ENCODE data around the gene FBLIM1.

FBLIM1 gene

DNA sequence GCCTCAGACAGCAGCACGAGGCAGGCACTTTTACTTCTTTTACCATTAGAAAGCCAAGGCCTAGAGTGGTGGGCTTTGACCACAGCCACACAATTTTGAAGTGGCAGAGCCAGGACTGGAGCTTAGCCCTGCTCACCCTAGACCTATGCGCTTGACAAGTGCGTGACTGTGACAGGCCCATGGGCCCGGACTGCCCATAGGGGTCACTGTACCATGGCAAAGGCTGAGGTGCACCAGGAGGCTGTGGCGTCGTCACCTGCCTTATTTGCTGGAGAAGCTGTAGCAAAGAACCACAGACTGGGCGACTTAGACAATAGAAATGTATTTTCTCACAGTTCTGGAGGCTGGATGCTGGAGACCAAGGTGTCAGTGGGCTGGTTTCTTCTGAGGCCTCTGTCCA is 18.9 kb upstream of the FBLIM1 start:
- TF ChIP-seq, protein P1, sequence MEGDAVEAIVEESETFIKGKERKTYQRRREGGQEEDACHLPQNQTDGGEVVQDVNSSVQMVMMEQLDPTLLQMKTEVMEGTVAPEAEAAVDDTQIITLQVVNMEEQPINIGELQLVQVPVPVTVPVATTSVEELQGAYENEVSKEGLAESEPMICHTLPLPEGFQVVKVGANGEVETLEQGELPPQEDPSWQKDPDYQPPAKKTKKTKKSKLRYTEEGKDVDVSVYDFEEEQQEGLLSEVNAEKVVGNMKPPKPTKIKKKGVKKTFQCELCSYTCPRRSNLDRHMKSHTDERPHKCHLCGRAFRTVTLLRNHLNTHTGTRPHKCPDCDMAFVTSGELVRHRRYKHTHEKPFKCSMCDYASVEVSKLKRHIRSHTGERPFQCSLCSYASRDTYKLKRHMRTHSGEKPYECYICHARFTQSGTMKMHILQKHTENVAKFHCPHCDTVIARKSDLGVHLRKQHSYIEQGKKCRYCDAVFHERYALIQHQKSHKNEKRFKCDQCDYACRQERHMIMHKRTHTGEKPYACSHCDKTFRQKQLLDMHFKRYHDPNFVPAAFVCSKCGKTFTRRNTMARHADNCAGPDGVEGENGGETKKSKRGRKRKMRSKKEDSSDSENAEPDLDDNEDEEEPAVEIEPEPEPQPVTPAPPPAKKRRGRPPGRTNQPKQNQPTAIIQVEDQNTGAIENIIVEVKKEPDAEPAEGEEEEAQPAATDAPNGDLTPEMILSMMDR (IDR thresholded peaks at IDR 0.05; ENCODE audit: low read depth, low read length), result no peak
- H3K4me3 ChIP-seq (ENCODE audit: low read depth, low read length), result no peak overlapping the region

DNA sequence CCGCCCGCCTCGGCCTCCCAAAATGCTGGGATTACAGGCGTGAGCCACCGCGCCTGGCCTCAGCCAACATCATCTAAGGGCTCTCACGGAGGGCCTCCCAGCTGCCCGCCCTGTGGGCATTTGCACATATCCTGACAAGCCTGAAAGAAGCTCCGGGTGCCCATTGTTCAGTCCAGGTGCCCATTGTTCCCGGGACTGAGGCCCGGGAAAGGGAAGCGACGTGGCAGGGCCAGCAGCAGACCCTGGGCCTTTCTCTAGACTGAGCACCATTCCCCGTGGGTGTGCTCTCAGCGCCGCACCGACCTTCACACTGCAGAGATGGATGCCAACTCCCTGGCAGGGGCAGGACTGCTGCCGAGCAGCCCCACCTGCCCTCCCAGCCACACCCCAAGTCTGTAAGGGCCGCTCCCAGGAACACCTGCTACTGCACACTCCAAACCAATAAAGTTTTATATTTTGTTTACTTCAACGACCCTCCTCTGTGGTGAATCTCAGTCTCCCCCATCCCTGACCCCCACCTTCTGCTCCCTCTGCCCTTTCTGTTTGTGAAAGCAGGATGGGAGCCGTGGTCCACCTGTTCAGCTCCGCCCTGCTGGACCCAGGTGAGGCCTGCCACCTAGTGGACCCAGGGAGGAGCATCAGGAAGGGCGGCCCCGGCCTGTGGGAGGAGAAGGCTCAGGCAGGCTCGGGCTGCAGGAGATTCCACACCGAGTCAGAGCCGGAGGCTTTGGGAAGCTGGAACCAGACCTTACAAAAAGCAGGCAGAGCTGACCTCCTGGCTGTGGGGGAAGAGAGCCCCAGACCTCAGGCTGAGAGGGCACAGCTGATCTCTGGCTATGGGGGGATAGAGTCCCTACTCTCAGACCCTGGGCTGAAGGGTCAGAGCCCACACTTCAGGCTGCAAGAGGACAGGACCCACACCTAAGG is 17.4 kb upstream of the FBLIM1 start:
- H3K4me3 ChIP-seq (ENCODE audit: low read depth, low read length), result no peak overlapping the region
- TF ChIP-seq, protein P1 (IDR thresholded peaks at IDR 0.05; ENCODE audit: low read depth, low read length), result peak; percentile 72

DNA sequence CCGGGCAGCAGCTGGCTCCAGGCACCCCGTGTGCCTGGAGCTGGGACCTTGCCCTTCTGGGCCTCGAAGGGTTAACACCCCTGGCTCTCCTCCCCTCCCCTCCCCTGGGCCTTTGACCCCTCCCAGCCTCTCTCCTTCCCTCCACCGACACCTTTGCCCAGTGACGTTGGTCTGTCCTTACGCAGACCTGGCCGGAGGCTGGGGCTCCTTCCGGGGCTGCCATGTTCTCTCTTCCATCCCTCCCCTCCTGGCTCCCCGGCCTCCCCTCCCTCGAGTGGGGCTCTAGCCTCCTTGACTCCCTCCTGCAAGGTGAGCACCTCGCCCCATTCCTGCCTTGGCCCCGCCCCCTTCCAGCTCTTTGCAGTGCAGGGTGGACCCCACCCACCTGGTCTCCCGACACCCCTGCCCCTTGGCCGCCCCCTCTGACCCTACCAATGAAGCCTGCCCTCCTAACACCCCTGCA is 16.2 kb upstream of the FBLIM1 start, which contains the start of gene TMEM82:
TMEM82 (plus strand) TSS at position 161 of the 463 bp plus-strand sequence; CDS start at position 222, 61 bp downstream.
- TF ChIP-seq, protein P1 (IDR thresholded peaks at IDR 0.05; ENCODE audit: low read depth, low read length), result no peak
- H3K4me3 ChIP-seq (ENCODE audit: low read depth, low read length), result no peak within 1 kb of the TSS

DNA sequence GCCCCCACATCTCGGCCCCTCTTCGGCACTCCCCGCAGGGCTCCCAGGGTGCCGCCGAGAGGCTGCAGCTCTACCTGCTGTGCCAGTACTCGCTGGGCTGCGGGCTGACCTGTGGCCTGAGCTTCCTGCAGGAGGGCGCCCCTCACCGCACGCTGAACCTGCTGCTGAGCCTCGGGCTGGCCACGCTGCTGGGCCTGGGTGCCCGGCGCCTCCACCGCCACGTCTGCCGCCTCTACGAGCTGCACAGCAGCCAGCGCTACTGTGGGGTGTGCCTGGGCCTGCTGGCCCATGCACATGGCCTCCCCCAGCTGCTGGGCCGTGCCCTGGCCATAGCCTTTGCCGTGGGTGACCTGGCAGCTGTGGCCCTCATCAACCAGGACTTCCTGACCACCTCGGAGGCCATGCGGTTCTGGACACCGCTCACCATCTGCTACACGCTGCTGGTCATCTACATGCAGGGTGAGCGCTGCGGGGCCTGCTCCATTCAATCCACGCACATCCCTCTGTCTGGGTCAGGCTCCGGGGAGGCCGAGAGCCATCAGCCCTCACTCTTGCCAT is 14.4 kb upstream of the FBLIM1 start:
- TF ChIP-seq, protein P1 (IDR thresholded peaks at IDR 0.05; ENCODE audit: low read depth, low read length), result no peak
- no peak overlapping the region for H3K4me3 ChIP-seq (ENCODE audit: low read depth, low read length)

DNA sequence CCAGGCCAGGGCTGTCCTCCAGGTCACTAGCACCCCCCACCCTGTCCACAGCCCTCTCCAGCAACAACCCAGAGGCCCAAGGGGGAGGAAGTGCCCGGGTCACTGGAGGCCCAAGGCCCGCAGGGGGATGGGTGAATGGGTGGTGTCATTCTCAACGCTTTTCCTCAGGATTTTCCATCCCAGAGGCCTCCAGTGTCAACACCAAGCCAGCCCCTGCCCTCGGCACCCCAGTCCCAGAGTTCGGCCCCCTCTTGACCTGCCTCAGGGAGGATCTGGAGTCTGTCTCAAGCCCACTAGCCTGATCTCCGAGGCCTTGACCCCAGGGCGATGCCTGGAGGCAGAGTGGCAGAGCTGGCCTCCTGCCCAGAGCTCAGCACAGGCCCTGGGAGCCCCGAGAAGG is 11.2 kb upstream of the FBLIM1 start:
- no peak overlapping the region for H3K4me3 ChIP-seq (ENCODE audit: low read depth, low read length)
- TF ChIP-seq, protein P1 (IDR thresholded peaks at IDR 0.05; ENCODE audit: low read depth, low read length), result no peak

DNA sequence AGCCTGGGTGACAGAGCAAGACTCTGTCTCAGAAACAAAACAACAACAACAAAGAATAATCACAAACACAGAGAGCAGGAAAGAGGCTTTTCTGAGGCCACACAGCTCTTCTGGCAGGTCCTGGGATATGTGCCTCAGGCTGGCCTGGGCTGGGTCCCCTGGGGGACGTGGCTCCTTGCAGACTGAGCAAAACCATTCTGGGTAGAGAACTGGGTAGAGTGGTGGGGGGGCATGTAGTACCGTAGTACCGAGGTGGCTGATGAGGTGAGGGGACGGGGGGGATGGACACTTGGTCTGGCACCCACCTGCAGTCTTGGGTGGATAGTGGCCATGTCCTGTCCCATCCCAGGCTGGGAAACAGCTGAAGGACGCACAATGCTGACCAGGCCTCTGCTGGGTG is 10.3 kb upstream of the FBLIM1 start:
- TF ChIP-seq, protein P1 (IDR thresholded peaks at IDR 0.05; ENCODE audit: low read depth, low read length), result no peak
- H3K4me3 ChIP-seq (ENCODE audit: low read depth, low read length), result no peak overlapping the region

Data from WI38 (cell line).